ENCODE measurements around the gene FAM174B.

DNA sequence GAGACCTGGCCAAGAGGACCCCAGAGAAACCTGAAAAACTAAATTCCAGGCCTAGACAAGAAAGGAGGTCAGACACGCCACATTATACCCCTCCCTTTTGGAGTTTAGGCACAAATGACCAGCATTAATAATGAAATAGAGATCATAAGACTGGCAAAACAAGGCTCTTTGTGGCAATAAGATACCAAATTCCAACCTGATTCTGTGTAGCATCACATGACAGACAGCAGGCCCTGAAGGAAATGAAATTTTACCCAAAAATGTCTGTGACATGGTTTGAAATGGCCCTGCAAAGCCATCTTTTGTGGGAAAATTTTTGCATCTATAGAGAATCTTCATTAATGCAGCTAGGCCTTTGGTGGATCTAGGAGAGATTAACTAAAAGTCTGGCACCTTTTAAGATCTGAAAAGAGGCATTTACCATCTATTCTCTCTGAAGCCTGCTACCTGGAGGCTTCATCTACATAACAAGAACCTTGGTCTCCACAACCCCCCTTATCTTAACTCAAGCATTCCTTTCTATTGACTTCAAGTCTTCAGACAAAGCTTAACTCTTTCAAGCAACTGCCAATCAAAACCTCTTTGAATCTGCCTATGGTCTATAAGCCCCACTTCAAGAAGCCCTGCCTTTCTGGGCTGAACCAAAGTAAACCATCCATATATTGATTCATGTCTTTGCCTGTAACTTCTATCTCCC, 8.0 kb downstream of the FAM174B start:
- TF ChIP-seq, protein P1, sequence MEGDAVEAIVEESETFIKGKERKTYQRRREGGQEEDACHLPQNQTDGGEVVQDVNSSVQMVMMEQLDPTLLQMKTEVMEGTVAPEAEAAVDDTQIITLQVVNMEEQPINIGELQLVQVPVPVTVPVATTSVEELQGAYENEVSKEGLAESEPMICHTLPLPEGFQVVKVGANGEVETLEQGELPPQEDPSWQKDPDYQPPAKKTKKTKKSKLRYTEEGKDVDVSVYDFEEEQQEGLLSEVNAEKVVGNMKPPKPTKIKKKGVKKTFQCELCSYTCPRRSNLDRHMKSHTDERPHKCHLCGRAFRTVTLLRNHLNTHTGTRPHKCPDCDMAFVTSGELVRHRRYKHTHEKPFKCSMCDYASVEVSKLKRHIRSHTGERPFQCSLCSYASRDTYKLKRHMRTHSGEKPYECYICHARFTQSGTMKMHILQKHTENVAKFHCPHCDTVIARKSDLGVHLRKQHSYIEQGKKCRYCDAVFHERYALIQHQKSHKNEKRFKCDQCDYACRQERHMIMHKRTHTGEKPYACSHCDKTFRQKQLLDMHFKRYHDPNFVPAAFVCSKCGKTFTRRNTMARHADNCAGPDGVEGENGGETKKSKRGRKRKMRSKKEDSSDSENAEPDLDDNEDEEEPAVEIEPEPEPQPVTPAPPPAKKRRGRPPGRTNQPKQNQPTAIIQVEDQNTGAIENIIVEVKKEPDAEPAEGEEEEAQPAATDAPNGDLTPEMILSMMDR (IDR thresholded peaks at IDR 0.05): no peak
- no peak for TF ChIP-seq POLR2A (IDR thresholded peaks at IDR 0.05)

Measured in testis (tissue), 2 donors.